ENCODE data around the gene CETN3. TPM values are rescaled to one million over a fixed set of nuclear protein-coding genes. Genes with fewer than 3 reads are reported as not detected.
A peak's percentile ranks its signal among the peaks of the same experiment; 100 is the strongest.

CETN3 gene
- total and polyA plus RNA-seq, 2 of the 8 experiments (the other 6 are each of a cell fraction or from before 2014, with no cell fraction given), result 4.8 to 43.8 TPM

- TF ChIP-seq CHD7 (IDR thresholded peaks at IDR 0.05; ENCODE audit: insufficient replicate concordance, low read length) (no peak), SUZ12 (IDR thresholded peaks at IDR 0.05; ENCODE audit: low read length) (no peak), FOSL1 (IDR thresholded peaks at IDR 0.05; ENCODE audit: insufficient read depth, low read depth, low read length) (no peak), CHD1 (IDR thresholded peaks at IDR 0.05; ENCODE audit: low read depth, low read length) (0 out of 2 replicates have a peak, but pooled peaks have one; percentile 33), SP2 (IDR thresholded peaks at IDR 0.05; ENCODE audit: low read length) (peak; percentile 70), SIX5 (IDR thresholded peaks at IDR 0.05; ENCODE audit: low read depth, low read length) (no peak), BACH1 (IDR thresholded peaks at IDR 0.05; ENCODE audit: low read length) (peak; percentile 75), TAF1 (IDR thresholded peaks at IDR 0.05; ENCODE audit: low read depth, low read length) (peak; percentile 97), MAX (IDR thresholded peaks at IDR 0.05) (peak; percentile 92), GABPA (IDR thresholded peaks at IDR 0.05; ENCODE audit: borderline replicate concordance, insufficient read depth, low read length) (no peak)
These were observed at the start of gene CETN3 (continued) for GRCh38 chr5:90409318-90410177.

Data from H1 (cell line).